HTR-8/SVneo (cell line): ENCODE results near the gene PTRH2.
"Not testable (repeated sequence)": the region's sequence is repeated elsewhere in the genome, so short reads cannot be mapped to it uniquely, and the experiment has no call there.

Experiments
- DNase-seq: peaks from one replicate; pipeline ENCODE4 v3.0.0; 2011; ENCODE audit warnings: low spot score, mixed read lengths; ENCODE audit not compliant: insufficient read length
- FAIRE-seq: peaks from 2 replicates; lab custom pipeline; 2011; peaks lifted over from hg19 to GRCh38; lab: Jason Lieb, UNC

Gene PTRH2

GRCh38 chr17:59676716-59677115 lies 30.5 kb downstream of the PTRH2 start:
- peak; percentile 46 for FAIRE-seq
- no peak for DNase-seq

GRCh38 chr17:59675231-59675630 lies 32.0 kb downstream of the PTRH2 start:
- DNase-seq: no peak
- FAIRE-seq: no peak

- FAIRE-seq (peak; percentile 9), DNase-seq (no peak)
Measured at GRCh38 chr17:59671386-59671785, 35.8 kb downstream of the PTRH2 start.

- DNase-seq (no peak), FAIRE-seq (no peak)
Measured at GRCh38 chr17:59669944-59670343, 37.3 kb downstream of the PTRH2 start.

DNA sequence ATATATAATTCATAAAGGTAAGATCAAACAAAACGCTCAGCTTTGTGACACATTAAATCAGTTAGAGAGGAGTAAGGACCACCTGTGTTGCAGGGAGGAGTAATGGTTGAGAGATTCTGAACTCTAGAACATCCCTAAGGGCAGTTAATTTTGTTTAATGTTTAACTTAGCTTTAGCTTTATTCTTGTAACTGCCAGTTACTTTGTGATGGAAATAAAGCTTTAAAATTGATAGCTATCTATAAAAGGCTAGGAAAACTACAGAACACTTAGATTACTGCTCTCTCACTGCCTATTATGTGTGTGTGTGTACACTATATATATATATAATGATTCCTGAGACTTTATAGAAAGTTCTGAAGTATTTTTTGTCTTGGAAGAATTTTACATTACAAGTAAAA lies 37.8 kb downstream of the PTRH2 start:
- FAIRE-seq: no peak

DNA sequence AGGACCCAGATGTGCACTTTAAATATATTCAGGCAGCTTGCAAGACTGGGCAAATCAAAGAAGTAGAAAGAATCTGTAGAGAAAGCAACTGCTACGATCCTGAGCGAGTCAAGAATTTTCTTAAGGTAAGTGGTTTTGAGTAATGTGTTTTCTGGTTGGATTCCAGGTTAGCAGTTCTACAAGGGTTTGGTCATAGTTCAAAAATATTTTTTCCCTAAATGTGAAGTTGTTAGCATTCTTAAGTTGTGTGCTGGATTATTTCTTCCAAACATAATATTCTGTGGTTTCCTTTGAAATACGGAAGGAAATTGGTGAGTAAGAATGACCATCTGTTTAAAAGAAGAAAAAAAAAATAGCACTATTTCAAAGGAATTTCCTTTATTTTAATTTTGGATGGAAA lies 38.4 kb downstream of the PTRH2 start:
- DNase-seq (peak; percentile 45), FAIRE-seq (no peak)

More for the DNA sequence above, 37.8 kb downstream of the PTRH2 start:
- no peak for DNase-seq

GRCh38 chr17:59666235-59666634 lies 41.0 kb downstream of the PTRH2 start:
- FAIRE-seq (no peak), DNase-seq (no peak)

DNA sequence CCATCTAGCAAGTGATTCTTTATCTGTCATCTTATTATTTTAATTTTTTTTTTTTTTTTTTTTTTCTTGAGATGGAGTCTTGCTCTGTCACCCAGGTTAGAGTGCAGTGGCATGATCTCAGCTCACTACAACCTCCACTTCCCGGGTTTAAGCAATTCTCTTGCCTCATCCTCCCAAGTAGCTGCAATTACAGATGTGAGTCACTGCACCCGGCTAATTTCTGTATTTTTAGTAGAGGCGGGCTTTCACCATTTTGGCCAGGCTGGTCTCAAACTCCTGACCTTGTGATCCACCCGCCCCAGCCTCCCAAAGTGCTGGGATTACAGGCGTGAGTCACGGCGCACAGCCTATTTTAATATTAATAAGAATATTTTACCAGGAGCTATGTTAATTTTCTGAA lies 50.6 kb downstream of the PTRH2 start:
- DNase-seq, FAIRE-seq: not testable (repeated sequence)

- FAIRE-seq (no peak), DNase-seq (no peak)
Measured at GRCh38 chr17:59652119-59652518, 55.1 kb downstream of the PTRH2 start.

- FAIRE-seq (no peak), DNase-seq (no peak)
Measured at GRCh38 chr17:59651346-59651745, 55.9 kb downstream of the PTRH2 start.

GRCh38 chr17:59650642-59651041 lies 56.6 kb downstream of the PTRH2 start:
- DNase-seq (no peak), FAIRE-seq (no peak)

GRCh38 chr17:59649886-59650285 lies 57.3 kb downstream of the PTRH2 start:
- no peak for FAIRE-seq
- no peak for DNase-seq
